ENCODE data around the gene MGAT3. TPM values are rescaled to one million over a fixed set of nuclear protein-coding genes. Genes with fewer than 3 reads are reported as not detected.

The MGAT3 gene
- total RNA-seq, 6 donors from 2014 or later = 5.2 to 45.0 (median 26.0) TPM

DNA sequence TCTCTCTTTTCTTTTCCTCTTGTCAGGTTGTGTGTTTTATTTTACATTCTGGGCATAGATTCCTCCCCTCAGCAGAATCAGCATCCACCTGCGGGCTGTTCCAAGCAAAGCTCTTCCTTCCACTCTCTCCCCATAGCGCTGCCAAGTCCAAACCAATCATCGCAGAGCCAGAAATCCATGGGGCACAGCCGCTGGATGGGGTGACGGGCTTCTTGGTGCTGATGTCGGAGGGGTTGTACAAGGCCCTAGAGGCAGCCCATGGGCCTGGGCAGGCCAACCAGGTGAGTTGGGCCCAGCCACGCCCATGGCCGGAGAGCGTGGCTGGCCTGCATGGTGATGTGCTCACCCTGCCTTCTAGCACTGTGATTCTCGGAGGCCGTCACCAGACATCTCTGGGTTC, 35.1 kb upstream of the MGAT3 start:
- Histone ChIP-seq H3K27me3 (no peaks in the 10 kb centered on the region), H3K27ac (no peak overlapping the region), H3K9me3 (no peaks in the 10 kb centered on the region), H3K4me1 (no peaks in the 10 kb centered on the region), H3K36me3 (peaks cover 28 to 85% (median 70%) of the 10 kb centered on the region in 4 donors), H3K4me3 (no peak overlapping the region)
- ATAC-seq (ENCODE audit: low FRiP score in 2 of 2) (no peak), DNase-seq (no peak)
- WGBS, 2 donors = 95 to 97% methylated on average over 11 of the region's 11 CpGs
- no peak for TF ChIP-seq EP300 (IDR thresholded peaks at IDR 0.05)
- TF ChIP-seq POLR2A (IDR thresholded peaks at IDR 0.05) = no peak
- TF ChIP-seq, protein P1, sequence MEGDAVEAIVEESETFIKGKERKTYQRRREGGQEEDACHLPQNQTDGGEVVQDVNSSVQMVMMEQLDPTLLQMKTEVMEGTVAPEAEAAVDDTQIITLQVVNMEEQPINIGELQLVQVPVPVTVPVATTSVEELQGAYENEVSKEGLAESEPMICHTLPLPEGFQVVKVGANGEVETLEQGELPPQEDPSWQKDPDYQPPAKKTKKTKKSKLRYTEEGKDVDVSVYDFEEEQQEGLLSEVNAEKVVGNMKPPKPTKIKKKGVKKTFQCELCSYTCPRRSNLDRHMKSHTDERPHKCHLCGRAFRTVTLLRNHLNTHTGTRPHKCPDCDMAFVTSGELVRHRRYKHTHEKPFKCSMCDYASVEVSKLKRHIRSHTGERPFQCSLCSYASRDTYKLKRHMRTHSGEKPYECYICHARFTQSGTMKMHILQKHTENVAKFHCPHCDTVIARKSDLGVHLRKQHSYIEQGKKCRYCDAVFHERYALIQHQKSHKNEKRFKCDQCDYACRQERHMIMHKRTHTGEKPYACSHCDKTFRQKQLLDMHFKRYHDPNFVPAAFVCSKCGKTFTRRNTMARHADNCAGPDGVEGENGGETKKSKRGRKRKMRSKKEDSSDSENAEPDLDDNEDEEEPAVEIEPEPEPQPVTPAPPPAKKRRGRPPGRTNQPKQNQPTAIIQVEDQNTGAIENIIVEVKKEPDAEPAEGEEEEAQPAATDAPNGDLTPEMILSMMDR (IDR thresholded peaks at IDR 0.05) = no peak
- no peak for TF ChIP-seq POLR2AphosphoS5 (IDR thresholded peaks at IDR 0.05)

DNA sequence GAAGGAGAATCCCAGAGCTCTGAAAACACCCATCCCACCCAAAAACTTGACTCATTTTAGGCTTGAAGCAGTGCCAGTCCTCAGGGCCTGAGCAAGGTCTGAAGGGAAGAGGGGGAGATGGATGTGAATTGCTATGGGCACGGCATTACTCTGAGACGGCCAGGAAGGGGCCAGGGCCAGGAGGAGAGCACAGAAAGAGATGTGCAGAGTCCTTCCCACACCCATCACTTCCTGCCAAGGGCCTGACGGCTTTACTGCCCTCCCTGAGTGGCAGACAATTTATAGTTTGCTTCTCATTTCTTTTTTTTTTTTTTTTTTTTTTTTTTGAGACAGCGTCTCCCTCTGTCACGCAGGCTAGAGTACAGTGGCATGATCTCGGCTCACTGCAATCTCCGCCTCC, 34.7 kb upstream of the MGAT3 start:
- TF ChIP-seq POLR2A (IDR thresholded peaks at IDR 0.05) = no peak
- TF ChIP-seq, protein P1 (IDR thresholded peaks at IDR 0.05) = no peak
- no peak for TF ChIP-seq EP300 (IDR thresholded peaks at IDR 0.05)
- no peak for TF ChIP-seq POLR2AphosphoS5 (IDR thresholded peaks at IDR 0.05)
- no peaks in the 10 kb centered on the region for H3K4me1 ChIP-seq
- 79 to 81% methylated on average over 7 of the region's 7 CpGs for WGBS, 2 donors
- DNase-seq (no peak), ATAC-seq (ENCODE audit: low FRiP score in 2 of 2) (no peak)
- H3K9me3 ChIP-seq = no peaks in the 10 kb centered on the region
- no peak overlapping the region for H3K4me3 ChIP-seq
- H3K36me3 ChIP-seq = peaks cover 28 to 85% (median 70%) of the 10 kb centered on the region in 4 donors
- H3K27ac ChIP-seq = no peak overlapping the region
- no peaks in the 10 kb centered on the region for H3K27me3 ChIP-seq

DNA sequence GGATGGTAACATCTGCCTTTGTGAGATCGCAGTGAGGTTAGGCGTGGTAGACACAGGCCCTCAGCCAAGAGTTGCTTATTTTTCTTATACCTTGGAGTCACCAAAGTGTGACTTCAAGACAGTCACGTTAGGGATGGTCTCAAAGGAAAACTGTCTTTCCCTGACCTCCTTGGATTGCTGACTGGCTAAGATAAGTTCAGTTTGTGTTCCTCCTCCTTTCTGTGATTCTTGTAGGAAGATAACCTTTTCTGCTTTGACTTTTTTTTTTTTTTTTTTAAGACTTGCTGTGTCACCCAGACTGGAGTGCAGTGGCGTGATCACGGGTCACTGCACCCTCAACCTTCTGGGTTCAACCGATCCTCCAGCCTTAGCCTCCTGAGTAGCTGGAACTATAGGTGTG, 34.1 kb upstream of the MGAT3 start:
- ATAC-seq (ENCODE audit: low FRiP score in 2 of 2) = no peak
- no peak overlapping the region for H3K4me3 ChIP-seq
- WGBS, 2 donors = 95 to 97% methylated on average over 6 of the region's 6 CpGs
- TF ChIP-seq POLR2AphosphoS5 (IDR thresholded peaks at IDR 0.05) (no peak), POLR2A (IDR thresholded peaks at IDR 0.05) (no peak), EP300 (IDR thresholded peaks at IDR 0.05) (no peak)
- TF ChIP-seq, protein P1 (IDR thresholded peaks at IDR 0.05) = no peak
- DNase-seq = no peak
- no peaks in the 10 kb centered on the region for H3K9me3 ChIP-seq
- H3K36me3 ChIP-seq = peaks cover 28 to 85% (median 69%) of the 10 kb centered on the region in 4 donors
- no peaks in the 10 kb centered on the region for H3K4me1 ChIP-seq
- no peaks in the 10 kb centered on the region for H3K27me3 ChIP-seq
- H3K27ac ChIP-seq = no peak overlapping the region

DNA sequence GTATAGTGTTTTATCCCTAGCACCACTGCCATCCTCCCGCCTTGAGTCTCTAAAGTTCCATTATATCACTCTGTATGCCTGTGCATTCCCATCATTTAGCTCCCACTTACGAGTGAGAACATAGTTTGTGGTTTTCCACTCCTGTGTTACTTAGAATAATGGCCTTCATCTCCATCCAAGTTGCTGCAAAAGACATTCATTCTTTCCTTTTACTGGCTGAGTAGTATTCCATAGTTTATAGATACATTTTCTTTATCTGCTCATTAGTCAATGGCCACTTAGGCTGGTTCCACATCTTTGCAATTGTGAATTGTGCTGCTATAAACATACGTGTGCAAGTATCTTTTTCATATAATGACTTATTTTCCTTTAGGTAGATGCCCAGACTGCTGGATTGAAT, 32.8 kb upstream of the MGAT3 start:
- TF ChIP-seq POLR2A (IDR thresholded peaks at IDR 0.05) (no peak), POLR2AphosphoS5 (IDR thresholded peaks at IDR 0.05) (no peak), EP300 (IDR thresholded peaks at IDR 0.05) (no peak)
- TF ChIP-seq, protein P1 (IDR thresholded peaks at IDR 0.05) = no peak
- H3K36me3 ChIP-seq = peaks cover 28 to 85% (median 69%) of the 10 kb centered on the region in 4 donors
- DNase-seq (no peak), ATAC-seq (ENCODE audit: low FRiP score in 2 of 2) (no peak)
- H3K9me3 ChIP-seq = no peaks in the 10 kb centered on the region
- 96 to 100% methylated on average over 3 of the region's 3 CpGs for WGBS, 2 donors
- H3K27me3 ChIP-seq = no peaks in the 10 kb centered on the region
- H3K27ac ChIP-seq = no peak overlapping the region
- H3K4me1 ChIP-seq = no peaks in the 10 kb centered on the region
- no peak overlapping the region for H3K4me3 ChIP-seq

DNA sequence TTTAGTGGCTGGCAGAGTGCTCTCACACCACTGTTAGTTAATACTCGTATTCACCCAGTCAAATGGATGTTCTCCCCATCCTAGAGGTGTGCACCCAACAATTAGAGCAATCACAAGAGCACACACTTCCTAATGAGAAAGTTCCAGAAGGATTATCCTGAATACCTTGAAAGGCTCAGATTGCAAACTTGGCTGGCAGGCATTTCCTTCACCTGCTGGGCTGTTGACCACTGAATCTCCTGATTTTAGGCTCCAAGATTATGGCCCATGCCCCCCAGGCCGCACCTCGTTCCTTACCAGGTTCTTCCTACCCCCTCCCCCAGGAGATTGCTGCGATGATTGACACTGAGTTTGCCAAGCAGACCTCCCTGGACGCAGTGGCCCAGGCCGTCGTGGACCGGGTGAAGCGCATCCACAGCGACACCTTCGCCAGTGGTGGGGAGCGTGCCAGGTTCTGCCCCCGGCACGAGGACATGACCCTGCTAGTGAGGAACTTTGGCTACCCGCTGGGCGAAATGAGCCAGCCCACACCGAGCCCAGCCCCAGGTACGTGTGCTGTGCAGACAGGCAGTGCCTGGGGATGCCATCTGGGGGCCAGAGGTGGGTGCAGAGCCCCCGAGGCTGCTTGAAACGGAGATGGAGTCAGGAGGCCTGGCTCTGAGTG, 30.3 kb upstream of the MGAT3 start:
- TF ChIP-seq POLR2AphosphoS5 (IDR thresholded peaks at IDR 0.05) = no peak
- TF ChIP-seq EP300 (IDR thresholded peaks at IDR 0.05) = no peak
- no peak for TF ChIP-seq POLR2A (IDR thresholded peaks at IDR 0.05)
- 89 to 94% methylated on average over 8 to 18 of the region's 20 CpGs for whole genome bisulfite sequencing, 2 donors
- Histone ChIP-seq H3K4me3 (no peak overlapping the region), H3K4me1 (peaks cover 5 to 8% (median 7%) of the 10 kb centered on the region in 4 donors), H3K36me3 (peaks cover 22 to 86% (median 69%) of the 10 kb centered on the region in 4 donors), H3K27ac (no peak overlapping the region), H3K9me3 (no peaks in the 10 kb centered on the region), H3K27me3 (no peaks in the 10 kb centered on the region)
- DNase-seq = peak in 1 of 2 donors; percentile 61
- ATAC-seq (ENCODE audit: low FRiP score in 2 of 2) = no peak

All from upper lobe of left lung (tissue), 6 donors.